ENCODE measurements around the gene RPA1.
A peak's percentile ranks its signal among the peaks of the same experiment; 100 is the strongest.

Gene RPA1

DNA sequence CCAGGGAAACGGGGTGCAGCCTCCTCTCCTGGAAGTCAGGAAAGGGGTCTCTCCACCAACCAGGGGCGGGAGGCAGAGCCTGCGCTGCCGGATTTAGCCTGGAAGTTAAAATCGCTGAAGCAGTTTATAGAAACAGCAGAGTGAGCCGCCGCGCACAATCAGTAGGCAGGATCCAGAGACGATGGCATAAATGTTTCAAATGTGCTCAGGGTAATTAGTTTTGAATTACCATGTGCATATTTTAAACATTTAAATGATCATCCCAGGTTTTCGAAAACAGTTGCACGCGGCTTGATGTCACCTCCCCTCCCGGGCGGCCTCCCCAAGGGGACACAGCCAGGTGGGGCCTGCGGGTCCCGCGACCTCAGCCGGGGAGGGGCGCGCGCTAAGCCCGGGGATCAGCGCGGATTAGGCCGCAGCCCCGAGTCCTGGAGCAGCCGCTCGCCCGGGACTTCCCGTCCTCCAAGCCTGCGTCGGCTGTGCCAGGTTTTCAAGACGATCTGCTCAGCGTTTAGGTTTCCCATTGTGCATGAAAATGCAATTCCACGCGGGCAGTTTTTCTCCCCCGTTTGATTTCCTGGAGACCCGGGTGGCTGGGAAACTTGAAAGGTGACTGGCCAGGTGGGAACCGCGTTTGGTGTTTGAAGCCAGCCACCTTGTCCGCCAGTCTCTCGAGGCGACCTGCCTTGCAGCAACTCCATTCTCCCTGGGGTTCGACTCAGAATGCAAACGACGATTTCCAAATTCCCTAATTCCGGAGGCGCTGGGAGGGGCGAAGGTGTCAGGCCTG, 78.3 kb downstream of the RPA1 start:
- DNase-seq, result peak; percentile 64

DNA sequence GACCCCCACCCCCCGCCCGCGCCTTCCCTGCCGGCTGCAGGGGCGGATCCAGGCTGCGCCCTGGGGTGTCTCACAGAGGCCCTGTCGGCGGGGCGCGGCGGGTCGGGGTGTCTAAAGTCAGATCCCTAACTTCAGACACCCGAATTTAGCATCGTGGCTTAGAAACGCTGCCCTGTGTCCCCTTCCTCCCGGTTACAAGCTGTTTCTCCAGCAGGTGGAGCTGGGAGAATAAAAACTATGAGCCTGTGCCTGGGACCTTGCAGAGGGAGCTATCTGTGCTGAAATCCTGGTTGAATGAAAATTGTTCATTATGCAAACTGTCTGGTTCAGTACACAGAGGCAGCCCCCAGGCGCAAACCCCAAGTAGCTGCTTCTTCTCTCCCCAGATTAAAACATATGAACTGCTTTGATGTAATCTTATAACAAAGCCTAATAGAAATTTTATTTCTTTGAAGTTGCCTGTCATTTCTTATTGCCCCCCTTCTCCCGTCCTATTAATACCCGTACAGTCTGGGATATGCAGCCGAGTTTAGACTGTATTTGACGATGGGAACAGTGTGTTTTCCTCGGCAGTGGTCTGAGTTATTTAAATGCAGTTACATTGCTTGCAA, 79.0 kb downstream of the RPA1 start:
- peak; percentile 67 for DNase-seq

DNA sequence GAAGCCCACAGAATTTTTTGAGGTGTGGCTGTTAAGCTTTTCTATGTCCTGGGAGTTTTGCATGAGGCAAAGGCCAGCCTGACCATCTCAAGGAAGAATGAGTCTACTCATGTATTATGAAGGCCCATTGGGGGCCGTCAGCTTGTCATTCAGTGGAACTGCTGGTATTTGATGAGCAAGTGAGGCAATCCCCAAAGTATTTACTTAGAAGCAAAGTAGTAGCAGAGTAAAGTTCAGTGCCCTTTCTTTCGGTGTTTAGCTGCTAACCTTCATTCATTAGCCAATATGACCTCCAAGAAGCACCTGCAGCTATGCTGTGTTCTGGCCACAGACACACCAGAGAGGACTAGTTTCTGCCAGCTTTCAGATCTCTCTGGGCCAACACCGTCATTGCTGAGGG, 80.2 kb downstream of the RPA1 start:
- DNase-seq, result no peak

DNA sequence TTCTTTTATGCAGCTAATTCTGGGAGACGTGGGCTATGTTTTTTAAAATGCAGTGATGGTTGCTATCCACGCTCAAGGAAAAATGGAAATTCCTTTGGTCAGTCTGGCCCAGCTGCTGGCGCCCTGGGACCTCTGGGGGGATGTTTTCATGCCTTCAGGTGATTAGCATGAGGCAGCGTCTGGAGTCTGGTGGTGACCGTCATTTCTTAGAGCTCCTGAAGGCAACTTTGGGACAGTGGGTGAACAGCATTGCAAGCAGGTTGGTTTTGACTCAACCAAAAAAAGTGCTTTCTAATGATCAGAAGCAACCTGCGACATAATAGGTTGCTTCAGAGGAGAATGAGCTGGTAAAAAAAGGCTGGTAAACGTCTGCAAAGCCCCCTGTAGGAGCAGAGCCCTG, 82.3 kb downstream of the RPA1 start:
- no peak for DNase-seq

DNA sequence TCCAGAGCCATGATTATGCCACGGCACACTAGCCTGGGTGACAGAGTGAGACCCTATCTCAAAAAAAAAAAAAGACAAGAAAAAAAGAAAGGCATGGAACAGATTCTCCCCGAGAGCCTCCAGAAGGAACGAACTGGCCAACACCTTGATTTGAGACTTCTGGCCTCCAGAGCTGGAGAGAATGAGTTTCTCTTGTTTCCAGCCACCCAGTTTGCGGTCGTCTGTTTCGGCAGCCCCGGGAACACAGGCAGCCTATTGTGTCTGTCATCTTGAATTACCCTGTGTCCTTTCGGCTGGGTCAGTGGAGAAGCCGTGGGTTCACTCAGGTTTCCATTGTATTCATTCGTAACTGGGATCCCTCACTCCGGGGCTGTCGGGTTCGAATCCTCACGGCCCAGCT, 83.9 kb downstream of the RPA1 start:
- no peak for DNase-seq

DNA sequence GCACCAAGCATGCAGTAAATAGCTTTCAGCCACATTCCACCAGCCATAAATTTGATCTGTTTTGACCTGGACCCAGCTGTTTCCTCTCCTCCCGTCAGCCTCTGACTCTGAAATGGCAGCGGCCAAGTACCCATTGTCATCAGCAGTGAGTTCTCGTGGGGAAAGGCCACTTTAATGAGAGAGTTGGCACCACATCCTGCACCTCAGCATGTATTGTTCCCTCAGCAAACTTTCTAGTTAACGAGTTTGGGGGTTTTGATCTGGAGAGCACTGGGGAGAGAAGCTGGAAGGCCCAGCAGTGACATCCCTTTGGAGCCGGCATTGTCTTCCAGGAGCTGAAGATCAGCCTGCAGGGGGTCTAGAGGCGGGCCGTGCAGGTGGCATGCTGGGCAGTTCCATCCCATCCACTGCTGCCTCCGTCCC, 84.9 kb downstream of the RPA1 start:
- DNase-seq, result no peak

DNA sequence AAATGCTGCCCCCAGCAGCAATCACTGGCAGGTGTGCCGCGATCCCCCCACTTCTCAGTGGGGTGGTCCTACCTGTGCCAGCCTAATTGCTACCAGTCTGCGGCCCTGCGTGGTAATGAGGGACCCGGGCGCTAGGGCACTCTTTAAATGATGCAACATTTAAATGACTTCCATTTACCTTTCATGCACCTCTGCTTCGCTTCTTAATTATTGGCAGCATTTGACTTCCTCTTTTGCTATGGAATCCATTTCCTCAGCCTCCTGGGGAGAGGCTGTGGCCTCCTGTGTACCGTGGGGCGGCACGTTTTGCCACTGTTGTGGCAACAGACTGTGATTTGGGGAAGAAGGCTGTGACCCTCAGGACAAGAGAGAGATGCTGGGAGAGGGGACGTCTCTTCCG, 86.1 kb downstream of the RPA1 start:
- DNase-seq, result no peak

DNA sequence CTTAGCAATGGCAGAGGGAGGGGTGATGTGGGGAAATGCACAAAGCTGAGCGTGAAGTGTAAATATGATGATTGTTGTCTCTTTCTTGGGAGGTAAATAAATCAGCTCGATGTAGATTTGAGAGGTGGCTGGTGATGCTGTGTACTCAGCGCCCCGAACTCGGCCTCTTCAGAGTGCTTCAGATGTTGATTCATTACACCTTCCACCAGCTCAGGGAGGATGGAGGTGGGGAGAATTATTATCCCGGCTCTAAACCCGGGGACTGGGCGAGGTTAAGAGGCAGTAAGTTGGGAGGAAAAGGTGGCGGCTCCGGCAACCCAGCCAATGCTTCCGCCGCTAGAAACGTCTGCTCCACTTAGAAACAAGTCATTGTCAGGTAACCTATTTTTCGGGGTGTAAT, 86.5 kb downstream of the RPA1 start:
- DNase-seq, result no peak

DNA sequence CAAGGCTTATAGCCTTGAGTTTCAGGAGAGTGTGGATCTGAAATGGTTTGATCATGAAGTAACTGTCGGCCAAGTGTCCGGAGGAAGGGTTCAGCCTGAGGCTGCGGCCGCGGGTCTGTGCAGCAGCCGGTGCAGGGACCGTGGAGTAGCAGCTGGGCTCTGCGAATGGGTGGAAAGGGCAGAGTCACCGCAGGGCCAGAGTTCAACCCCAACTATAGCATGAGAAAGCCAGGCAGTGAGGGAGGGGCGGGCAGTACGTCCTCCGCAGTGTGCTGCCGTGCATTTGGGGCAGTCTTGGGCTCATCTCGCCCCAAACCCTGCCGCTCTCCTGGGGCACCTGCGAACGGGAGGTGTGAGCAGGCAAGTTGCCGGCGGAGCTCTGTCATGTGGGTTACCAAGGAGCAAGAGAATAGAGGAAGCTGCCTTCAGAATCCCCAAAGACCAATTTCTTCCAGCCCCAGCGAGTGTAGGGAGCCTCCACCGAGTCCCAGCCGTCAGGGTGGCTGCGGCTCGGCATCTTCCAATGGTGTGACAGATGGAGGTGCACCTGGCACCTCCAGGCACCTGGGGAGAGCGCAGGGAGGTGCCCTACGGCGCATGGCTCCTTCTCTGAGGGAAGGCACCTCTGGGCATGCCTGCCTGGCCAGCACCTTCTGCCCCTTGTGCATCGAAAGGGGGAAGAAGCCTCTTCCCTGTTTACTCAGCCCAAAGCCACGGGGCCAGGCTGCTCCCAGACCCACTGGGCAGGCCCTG, 87.3 kb downstream of the RPA1 start:
- DNase-seq, result no peak

DNA sequence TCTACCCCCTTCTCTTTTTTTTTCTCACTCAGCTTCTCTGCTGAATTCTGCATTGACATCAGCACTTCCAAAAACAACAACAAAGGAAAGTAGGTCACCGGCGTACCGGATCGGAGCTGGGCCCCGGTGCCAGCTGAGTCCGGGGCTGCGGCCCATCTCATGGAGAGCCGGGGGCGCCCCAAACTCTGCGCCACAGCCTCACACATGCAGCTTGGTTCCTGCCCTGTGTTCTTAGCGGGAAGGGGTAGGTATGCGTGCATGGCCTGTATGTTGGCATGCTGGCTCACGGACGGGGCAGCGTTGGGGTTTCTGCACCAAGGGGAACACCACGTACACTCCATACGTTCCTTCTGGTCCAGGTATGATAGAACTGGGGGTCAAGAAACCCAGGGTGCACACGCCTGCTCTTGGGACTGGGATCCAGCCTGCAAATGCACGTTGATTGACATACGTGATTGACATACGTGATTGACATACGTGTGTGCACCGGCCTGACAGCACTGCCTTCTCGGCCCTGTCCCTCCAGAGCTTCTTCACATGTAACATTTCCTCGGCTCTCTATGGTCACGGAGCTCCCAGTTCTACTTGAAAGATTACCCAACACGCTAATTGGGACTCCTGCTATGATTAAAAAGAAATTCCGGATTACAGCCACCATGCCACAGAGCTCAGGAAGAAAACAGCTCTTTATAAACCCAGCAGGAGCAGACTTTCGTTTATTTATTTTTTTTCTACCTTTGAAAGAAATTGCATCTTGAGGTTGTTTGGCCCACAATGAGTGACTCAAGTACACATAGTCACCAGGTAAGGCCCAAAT, 88.7 kb downstream of the RPA1 start:
- DNase-seq, result no peak

DNA sequence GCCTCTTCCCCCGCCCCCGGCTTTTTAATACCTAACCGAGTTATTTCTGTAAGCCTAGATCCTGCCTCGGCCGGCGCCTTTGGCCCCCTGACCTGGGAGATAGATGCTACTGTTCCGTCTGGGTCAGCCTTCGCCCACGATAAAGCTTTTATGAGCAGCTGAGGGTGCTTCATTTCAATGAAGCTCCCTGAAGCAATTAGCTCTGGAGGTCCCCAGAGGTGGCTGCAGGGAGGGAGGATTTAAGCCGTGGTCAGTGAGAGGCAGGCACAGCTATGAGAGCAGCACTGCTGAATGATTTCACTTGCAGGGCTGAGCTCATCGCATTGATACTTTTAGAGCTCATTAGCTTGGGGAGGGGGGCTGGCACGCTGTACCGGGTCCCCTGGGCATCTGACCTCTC, 89.4 kb downstream of the RPA1 start:
- DNase-seq, result peak; percentile 23

DNA sequence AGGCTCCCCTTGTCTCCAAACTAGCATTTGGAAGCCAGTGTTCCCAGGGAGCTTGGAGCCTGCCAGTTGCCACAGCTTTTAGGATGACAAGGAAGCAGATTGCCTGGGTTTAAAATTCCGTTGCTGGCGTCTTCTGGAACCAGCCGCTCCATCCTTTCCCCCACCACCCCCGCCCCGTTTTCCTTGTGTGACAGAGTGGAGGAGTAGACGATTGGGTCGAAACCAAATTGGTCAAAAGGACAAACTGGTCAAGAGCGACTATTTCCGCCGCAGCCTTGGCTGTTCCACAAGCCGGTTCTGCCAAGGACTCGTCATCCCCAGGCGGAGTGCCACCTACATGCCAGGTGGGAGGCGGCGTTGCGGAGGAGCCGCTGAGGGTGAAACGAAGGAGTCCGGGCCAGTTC, 91.1 kb downstream of the RPA1 start:
- no peak for DNase-seq

DNA sequence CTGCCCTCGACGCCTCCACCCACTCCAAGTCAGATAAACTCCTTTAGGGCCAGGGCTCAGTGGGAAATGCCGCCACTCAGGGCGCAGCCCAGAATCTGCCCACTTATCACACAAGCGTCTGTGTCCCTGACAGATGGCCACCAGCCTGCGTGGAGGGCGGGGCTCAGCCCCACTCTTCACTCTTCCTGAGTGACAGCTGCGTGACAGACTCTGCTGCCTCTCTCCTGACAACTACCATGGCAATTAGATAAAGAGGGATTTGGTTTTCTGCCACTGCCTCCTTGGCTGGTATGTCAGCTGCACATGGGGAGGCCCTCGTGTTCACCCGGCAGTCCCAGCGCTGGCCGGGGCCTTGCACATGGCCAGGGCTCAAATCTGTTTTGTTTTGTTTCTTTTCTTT, 99.2 kb downstream of the RPA1 start:
- DNase-seq, result no peak

DNA sequence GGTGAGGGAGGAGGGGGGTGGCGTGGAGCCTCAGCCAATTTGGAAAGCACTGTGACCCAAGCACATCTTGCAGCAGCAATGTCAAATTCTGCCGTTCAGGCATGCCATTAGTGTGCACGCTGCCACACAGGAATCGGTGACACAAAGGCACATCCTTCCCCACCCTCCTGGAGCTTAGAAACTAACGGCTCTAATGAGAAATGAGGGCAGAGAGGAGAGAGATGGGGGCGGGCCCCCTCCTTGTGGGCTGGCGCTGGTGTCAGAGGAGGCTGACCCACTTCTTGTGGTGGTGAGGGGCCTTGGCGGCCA, 100.5 kb downstream of the RPA1 start:
- no peak for DNase-seq

DNA sequence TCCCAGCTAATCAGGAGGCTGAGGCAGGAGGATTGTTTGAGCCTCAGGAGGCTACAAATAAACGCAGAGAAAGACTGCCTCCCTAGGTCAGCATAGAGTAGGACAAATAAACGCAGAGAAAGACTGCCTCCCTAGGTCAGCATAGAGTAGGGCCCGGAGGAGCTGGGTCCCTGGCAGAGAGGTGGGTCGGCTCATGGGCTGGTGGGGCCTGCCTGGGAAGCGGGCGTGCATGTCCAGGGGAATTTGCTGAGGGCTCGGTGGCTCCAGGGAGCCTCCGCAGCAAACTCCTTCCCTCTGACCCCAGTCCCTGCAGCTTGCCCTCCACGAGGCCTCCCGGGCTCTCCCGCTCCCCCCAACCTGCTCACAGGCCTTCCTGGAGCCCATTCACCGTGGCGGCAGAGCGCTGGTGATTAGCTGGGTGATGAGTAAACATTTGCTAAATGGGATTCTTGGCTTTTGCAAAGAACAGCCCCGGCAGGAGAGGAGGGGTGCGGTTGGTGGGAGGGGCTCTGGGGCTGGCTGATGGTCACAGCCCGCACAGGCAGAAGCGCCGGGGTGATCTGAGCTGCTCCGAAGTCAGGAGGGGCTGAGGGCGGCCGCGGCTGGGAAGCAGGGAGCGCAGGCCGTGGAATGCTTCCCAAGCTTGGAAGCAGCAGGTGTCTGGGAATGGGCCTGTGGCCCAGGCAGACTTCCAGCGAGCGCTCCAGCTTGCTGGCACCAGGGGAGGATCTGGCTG, 102.2 kb downstream of the RPA1 start:
- DNase-seq, result peak; percentile 51

DNA sequence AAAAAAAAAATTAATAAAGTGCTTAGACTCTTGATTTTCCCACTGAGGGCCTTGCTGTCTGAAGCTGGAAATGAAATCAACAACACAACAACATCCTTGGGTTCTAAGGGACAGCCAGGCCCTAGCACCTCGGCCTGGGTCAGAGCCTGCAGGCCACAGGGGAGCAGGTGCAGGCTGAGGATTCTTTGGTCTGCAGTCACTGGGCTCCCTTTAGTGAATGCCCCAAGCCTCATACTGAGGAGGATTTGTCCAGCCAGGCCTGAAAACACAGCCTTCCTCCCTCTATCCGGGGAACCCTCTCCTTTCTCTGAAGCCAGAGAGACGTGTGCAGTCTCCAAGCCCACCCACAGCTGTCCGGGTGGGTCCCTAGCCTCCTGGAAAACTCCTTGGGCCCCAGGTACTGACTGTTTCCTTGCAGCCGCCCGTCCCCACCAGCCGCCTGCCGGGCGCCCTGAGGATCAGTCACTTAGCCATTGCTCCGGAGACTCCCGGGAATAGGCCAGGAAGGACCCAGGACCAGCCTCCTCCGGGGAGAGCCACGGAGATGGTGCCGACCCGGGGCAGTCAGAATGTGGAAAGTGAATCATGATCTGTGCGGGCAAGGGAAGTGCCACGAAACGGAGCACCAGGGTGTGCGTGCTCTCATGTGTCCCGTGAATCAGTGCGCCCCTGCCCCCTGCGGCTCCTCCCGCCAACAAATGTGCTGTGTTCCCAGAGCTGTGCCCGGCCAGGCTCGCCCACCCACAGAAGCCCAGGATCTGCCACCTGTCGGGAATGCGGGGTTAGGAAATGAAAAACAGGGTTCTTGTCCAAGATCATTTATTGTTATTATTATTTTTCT, 104.3 kb downstream of the RPA1 start:
- DNase-seq, result no peak

DNA sequence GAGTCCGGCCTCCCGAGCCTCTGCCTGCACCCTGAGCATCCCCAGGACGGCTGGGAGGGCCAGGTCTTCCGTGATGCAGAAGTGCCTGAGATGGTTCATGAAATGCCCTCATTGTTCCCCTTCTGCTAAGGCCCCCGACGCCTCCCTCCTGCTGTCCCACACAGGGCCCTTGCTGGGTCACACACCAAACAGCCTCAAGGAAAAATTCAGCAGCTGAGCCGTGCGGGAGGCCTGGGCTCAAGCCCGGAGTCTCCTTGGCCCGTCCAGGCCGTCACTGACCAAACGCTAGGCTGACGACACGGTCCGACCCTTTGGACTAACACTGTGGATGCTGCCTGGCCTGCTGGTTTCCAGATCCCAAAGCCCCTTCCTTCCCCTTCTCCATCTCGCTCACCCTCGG, 105.1 kb downstream of the RPA1 start:
- DNase-seq, result no peak

DNA sequence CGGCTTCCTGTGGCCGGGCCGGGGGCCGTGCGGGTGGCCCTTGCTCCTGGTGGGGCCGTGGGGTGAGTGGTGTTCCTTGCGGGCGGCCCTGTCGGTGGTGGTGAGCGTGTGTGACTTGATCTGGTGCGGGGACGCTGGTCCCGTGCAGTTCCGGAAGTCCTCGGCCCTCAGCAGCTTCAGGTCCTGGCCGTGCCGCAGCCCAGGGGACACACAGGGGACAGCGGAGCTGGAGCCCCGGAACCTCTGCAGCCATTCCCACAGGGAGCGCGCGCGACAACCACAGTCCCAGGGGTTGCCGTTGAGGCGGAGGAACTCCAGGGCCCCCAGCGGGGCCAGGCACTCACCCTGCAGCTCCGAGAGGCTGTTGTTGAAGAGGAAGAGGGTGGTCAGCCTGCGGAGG, 107.0 kb downstream of the RPA1 start:
- no peak for DNase-seq

DNA sequence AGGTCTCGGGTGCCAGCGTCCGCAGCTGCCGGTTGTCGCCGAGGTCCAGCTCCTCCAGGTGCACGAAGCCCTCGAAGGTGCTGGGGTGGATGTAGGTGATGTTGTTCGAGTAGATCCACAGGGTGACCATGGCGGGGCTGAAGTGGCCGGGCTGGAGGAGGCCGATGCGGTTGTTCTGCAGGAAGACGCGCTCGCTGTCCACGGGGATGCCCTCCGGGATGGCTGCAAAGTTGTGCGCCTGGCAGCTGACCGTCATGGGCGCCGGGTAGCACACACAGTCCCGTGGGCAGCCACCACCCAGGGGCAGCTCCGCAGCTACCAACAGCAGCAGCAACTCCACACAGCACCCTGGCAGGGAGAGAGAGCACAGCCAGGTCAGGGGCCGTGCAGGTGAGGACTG, 107.7 kb downstream of the RPA1 start:
- DNase-seq, result no peak

DNA sequence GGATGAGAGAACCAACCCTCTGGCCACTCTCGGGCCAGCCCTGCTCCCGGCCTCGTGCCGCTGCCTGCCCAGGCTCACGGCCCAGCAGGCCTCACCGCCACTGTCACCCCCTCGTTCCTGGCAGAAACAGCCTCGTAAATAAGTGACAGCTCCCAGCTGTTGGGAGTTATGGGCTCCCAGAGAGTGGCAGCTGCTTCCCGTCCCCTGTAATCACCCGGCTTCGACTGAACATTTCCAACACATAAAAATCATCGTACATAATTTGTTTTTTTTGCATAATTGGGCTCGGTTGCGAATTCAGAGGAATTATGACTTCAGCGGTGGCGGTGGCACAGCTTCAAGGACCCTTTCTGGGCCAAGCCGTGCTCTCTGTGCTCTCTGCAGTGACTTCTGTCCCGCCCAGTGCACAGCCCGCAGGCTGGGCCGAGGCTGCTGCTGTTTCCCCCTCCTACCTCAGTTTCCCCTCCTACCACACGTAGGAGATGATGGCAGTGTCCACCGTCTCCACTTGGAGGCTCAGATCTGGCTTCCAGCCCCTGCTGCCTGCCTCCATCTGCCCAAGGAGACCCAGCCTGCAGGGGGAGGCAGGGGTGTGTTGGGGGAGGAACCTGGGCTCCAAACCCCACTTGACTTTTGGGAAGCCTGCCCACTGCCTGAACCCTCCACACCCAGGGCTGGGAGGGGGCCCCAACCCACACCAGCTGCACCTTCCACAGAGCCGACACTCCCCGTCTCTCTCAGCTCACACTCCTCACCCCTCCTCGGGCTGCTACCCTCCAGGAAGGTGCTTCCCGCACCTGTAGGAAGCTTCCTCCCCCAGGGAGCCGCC, 110.4 kb downstream of the RPA1 start:
- DNase-seq, result peak; percentile 72
